Keratinocyte (primary cell): Measurements from ENCODE around the gene SLC8A3. TPM values are rescaled to one million over a fixed set of nuclear protein-coding genes. Genes with fewer than 3 reads are reported as not detected.

Source experiments
- DNase-seq: peaks from one replicate; pipeline ENCODE4 v3.0.0-alpha.2; 2011; ENCODE audit warnings: low read depth, missing footprints, low spot score
- FAIRE-seq: peaks from 2 replicates; lab custom pipeline; 2011; peaks lifted over from hg19 to GRCh38; lab: Jason Lieb, UNC
- H2AFZ ChIP-seq: 2 replicates; pipeline ENCODE4 v1.6.0; 2012; ENCODE audit warnings: low read length, control low read depth, inconsistent platforms; ENCODE audit not compliant: control insufficient read depth
- H3K27ac ChIP-seq: 2 replicates; pipeline ENCODE4 v1.5.1; 2011; ENCODE audit warnings: low read length; ENCODE audit not compliant: control insufficient read depth, insufficient read depth
- H3K27me3 ChIP-seq: 3 replicates; pipeline ENCODE4 v1.6.0; 2011; ENCODE audit warnings: low read length; ENCODE audit not compliant: control insufficient read depth, insufficient read depth; ENCODE audit errors: extremely low read depth
- H3K36me3 ChIP-seq, 2 experiments: 2 replicates in 1 of 2; 3 replicates in 1 of 2; pipeline ENCODE4 v1.5.1; 2011; ENCODE audit warnings: low read length in 2 of 2, mild to moderate bottlenecking in 1 of 2; ENCODE audit not compliant: control insufficient read depth in 2 of 2, insufficient read depth in 2 of 2; ENCODE audit errors: extremely low read depth in 1 of 2
- H3K4me1 ChIP-seq: 3 replicates; pipeline ENCODE4 v1.5.1; 2011; ENCODE audit warnings: low read length; ENCODE audit not compliant: control insufficient read depth, insufficient read depth; ENCODE audit errors: extremely low read depth
- H3K4me2 ChIP-seq: 3 replicates; pipeline ENCODE4 v1.6.0; 2011; ENCODE audit warnings: low read depth, low read length; ENCODE audit not compliant: control insufficient read depth, insufficient read depth; ENCODE audit errors: extremely low read depth
- H3K4me3 ChIP-seq, 3 experiments: fragments of 200-600 bp in 1 of 3; sonication (generic) in 1 of 3; 2 replicates in 2 of 3; 3 replicates in 1 of 3; pipeline ENCODE4 v1.5.1; 2011 to 2016; ENCODE audit warnings: low read length in 3 of 3, mild to moderate bottlenecking in 3 of 3, control low read depth in 2 of 3, inconsistent platforms in 1 of 3, low read depth in 1 of 3, mixed read lengths in 1 of 3, mixed run types in 1 of 3, moderate library complexity in 1 of 3; ENCODE audit not compliant: control insufficient read depth in 2 of 3, insufficient read depth in 2 of 3; ENCODE audit errors: extremely low read depth in 1 of 3
- H3K79me2 ChIP-seq: 2 replicates; pipeline ENCODE4 v1.6.0; 2012; ENCODE audit warnings: low read length; ENCODE audit not compliant: control insufficient read depth, insufficient read depth
- H3K9ac ChIP-seq: 3 replicates; pipeline ENCODE4 v1.6.0; 2011; ENCODE audit warnings: low read length; ENCODE audit not compliant: control insufficient read depth, insufficient read depth; ENCODE audit errors: extremely low read depth
- H3K9me1 ChIP-seq: 3 replicates; pipeline ENCODE4 v1.6.0; 2011; ENCODE audit warnings: low read length; ENCODE audit not compliant: control insufficient read depth, insufficient read depth; ENCODE audit errors: extremely low read depth
- H3K9me3 ChIP-seq: 2 replicates; pipeline ENCODE4 v1.5.1; 2012; ENCODE audit warnings: low read depth, low read length; ENCODE audit not compliant: control insufficient read depth
- H4K20me1 ChIP-seq: 3 replicates; pipeline ENCODE4 v1.6.0; 2011; ENCODE audit warnings: low read length; ENCODE audit not compliant: control insufficient read depth, insufficient read depth; ENCODE audit errors: extremely low read depth
- EZH2 ChIP-seq: IDR thresholded peaks from one replicate; pipeline ENCODE4 v1.6.1; 2012; ENCODE audit warnings: inconsistent platforms, mild to moderate bottlenecking, low read length, moderate library complexity
- dilution Hi-C: fragments of 300-500 bp; cut with MboI; formaldehyde crosslinking; loops from one replicate; pipeline ENCODE4 v1.7.0; 2020; ENCODE audit warnings: low sequenced_read_pairs; ENCODE audit not compliant: extremely low pct_ligation_motif_present
- polyA plus RNA-seq, 5 experiments: library from polyadenylated mRNA; depleted of rRNA in 3 of 5; stranded (reverse) in 3 of 5; stranded (forward) in 1 of 5; unstranded in 1 of 5; fragments of >200 nt; gene quantifications; 1 replicate in 1 of 5; 2 replicates in 3 of 5; 3 replicates in 1 of 5; pipeline versions ENCODE4 v1.2.1 to v1.2.3, GENCODE V29; 2011 to 2012; ENCODE audit warnings: missing spikeins in 2 of 5, low read depth in 1 of 5, low replicate concordance in 1 of 5
- TF ChIP-seq, protein P1 (sequence below), 3 experiments: IDR thresholded peaks in 1 of 3; conservative IDR thresholded peaks in 1 of 3; optimal IDR thresholded peaks in 1 of 3; 2 replicates in 2 of 3; 3 replicates in 1 of 3; pipeline versions ENCODE3 to v1.5.1; 2011; ENCODE audit warnings: low read length in 3 of 3, mild to moderate bottlenecking in 3 of 3, moderate library complexity in 2 of 3, control low read depth in 1 of 3, inconsistent platforms in 1 of 3; ENCODE audit not compliant: insufficient read depth in 2 of 3; ENCODE audit errors: extremely low read depth in 1 of 3

Gene SLC8A3
- polyA plus RNA-seq, 1 donor (not counting 4 experiments of a cell fraction or from before 2014, with no cell fraction given), result not detected

DNA sequence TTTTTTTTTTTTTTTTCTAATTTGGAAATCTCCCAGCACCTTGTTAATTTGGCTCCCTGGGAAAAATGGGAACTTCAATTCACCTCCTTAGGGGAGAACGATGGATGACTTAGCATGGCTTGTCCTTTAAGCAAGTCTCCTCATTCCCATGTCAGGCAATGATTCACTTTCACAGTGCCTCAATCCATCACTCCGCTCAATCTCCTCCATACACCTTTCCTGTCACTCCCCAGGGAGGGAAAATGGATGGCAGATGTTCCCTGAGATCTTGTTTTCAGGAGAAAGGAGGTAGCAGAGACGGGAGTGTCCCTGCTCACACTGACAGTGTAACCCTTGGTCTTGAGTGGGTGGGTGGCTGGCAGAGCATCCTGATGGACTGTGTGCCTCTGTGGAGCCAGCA, 51.0 kb downstream of the SLC8A3 start:
- H3K9me3 ChIP-seq, result no peaks in the 10 kb centered on the region
- H3K4me2 ChIP-seq, result no peak overlapping the region
- H2AFZ ChIP-seq, result no peak overlapping the region
- dilution Hi-C loops, result no loop called here
- H3K4me1 ChIP-seq, result no peaks in the 10 kb centered on the region
- DNase-seq (no peak), FAIRE-seq (no peak)
- TF ChIP-seq, protein P1, sequence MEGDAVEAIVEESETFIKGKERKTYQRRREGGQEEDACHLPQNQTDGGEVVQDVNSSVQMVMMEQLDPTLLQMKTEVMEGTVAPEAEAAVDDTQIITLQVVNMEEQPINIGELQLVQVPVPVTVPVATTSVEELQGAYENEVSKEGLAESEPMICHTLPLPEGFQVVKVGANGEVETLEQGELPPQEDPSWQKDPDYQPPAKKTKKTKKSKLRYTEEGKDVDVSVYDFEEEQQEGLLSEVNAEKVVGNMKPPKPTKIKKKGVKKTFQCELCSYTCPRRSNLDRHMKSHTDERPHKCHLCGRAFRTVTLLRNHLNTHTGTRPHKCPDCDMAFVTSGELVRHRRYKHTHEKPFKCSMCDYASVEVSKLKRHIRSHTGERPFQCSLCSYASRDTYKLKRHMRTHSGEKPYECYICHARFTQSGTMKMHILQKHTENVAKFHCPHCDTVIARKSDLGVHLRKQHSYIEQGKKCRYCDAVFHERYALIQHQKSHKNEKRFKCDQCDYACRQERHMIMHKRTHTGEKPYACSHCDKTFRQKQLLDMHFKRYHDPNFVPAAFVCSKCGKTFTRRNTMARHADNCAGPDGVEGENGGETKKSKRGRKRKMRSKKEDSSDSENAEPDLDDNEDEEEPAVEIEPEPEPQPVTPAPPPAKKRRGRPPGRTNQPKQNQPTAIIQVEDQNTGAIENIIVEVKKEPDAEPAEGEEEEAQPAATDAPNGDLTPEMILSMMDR (optimal IDR thresholded peaks at IDR 0.05 in 1 of 3, IDR thresholded peaks at IDR 0.05 in 1 of 3, conservative IDR thresholded peaks at IDR 0.05 in 1 of 3; ENCODE audit: extremely low read depth in 1 of 3, insufficient read depth in 2 of 3, low read length in 3 of 3), result no peak
- no peak for TF ChIP-seq EZH2
- no peak overlapping the region for H3K27ac ChIP-seq
- H3K9ac ChIP-seq, result no peak overlapping the region
- no peaks in the 10 kb centered on the region for H4K20me1 ChIP-seq
- H3K36me3 ChIP-seq, result no peaks in the 10 kb centered on the region
- peaks cover 18% of the 10 kb centered on the region for H3K27me3 ChIP-seq
- no peaks in the 10 kb centered on the region for H3K79me2 ChIP-seq
- H3K4me3 ChIP-seq, result no peak overlapping the region
- no peaks in the 10 kb centered on the region for H3K9me1 ChIP-seq

DNA sequence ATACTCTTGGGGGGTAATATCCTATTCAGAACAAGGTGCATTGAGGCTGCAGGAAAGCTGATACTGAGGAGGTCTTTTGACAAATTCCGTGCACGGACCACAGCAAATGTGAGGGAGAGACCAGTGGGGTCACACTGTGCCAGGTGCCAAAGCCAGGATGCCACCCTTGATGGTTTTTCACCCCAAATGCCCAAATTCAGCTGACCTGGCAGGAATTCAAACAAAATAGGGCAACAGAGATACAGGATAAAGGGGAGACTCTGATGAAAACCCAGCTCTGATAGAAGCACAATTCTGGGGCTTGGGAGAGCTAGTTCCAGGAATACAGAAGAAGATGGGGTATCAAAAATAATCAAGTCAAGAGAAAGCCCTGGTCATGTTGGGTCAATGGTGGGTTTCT, 55.3 kb downstream of the SLC8A3 start:
- Histone ChIP-seq H3K4me1 (no peaks in the 10 kb centered on the region), H3K79me2 (no peaks in the 10 kb centered on the region), H4K20me1 (no peaks in the 10 kb centered on the region), H3K27me3 (peaks cover 24% of the 10 kb centered on the region), H2AFZ (no peak overlapping the region), H3K27ac (no peak overlapping the region), H3K4me2 (no peak overlapping the region), H3K9me1 (no peaks in the 10 kb centered on the region), H3K36me3 (no peaks in the 10 kb centered on the region), H3K4me3 (no peak overlapping the region), H3K9me3 (no peaks in the 10 kb centered on the region), H3K9ac (no peak overlapping the region)
- FAIRE-seq (no peak), DNase-seq (no peak)
- TF ChIP-seq EZH2, result no peak
- TF ChIP-seq, protein P1 (optimal IDR thresholded peaks at IDR 0.05 in 1 of 3, IDR thresholded peaks at IDR 0.05 in 1 of 3, conservative IDR thresholded peaks at IDR 0.05 in 1 of 3; ENCODE audit: extremely low read depth in 1 of 3, insufficient read depth in 2 of 3, low read length in 3 of 3), result no peak
- dilution Hi-C loops, result no loop called here
